Ishikawa (cell line): ENCODE results near the gene CMTM7.

ENCODE experiments used
- CEBPB ChIP-seq: IDR thresholded peaks from 2 replicates; pipeline ENCODE4 v1.6.1; 2012
- CREB1 ChIP-seq: IDR thresholded peaks from 2 replicates; pipeline ENCODE4 v1.6.1; 2012; ENCODE audit warnings: low read depth
- EGR1 ChIP-seq: IDR thresholded peaks from 2 replicates; pipeline ENCODE4 v1.6.1; 2012
- EP300 ChIP-seq: IDR thresholded peaks from 2 replicates; pipeline ENCODE4 v1.6.1; 2012; ENCODE audit warnings: borderline replicate concordance
- FOXM1 ChIP-seq: IDR thresholded peaks from 2 replicates; pipeline ENCODE4 v1.6.1; 2012; ENCODE audit warnings: low read depth, borderline replicate concordance
- NFIC ChIP-seq: IDR thresholded peaks from 2 replicates; pipeline ENCODE4 v1.6.1; 2012
- RAD21 ChIP-seq: IDR thresholded peaks from 2 replicates; pipeline ENCODE4 v1.6.1; 2012; ENCODE audit warnings: low read depth
- TAF1 ChIP-seq: IDR thresholded peaks from 2 replicates; pipeline ENCODE4 v1.6.1; 2012; ENCODE audit warnings: low read depth, mild to moderate bottlenecking
- TCF12 ChIP-seq: IDR thresholded peaks from 2 replicates; pipeline ENCODE4 v1.6.1; 2012; ENCODE audit warnings: low read depth
- TEAD4 ChIP-seq: IDR thresholded peaks from 2 replicates; pipeline ENCODE4 v1.6.1; 2012
- YY1 ChIP-seq: IDR thresholded peaks from 2 replicates; pipeline ENCODE4 v1.6.1; 2012; ENCODE audit warnings: low read depth
- ZBTB7A ChIP-seq: IDR thresholded peaks from 2 replicates; pipeline ENCODE4 v1.6.1; 2012; ENCODE audit warnings: low read depth
- TF ChIP-seq, protein P1 (sequence below): IDR thresholded peaks from 2 replicates; pipeline ENCODE4 v1.6.1; 2012; ENCODE audit warnings: low read depth, mild to moderate bottlenecking
- TF ChIP-seq, protein P2 (sequence below): IDR thresholded peaks from 2 replicates; pipeline ENCODE4 v1.6.1; 2012
- TF ChIP-seq, protein P3 (sequence below): IDR thresholded peaks from 2 replicates; pipeline ENCODE4 v1.6.1; 2012

CMTM7 gene

GRCh38 chr3:32487781-32488473, 96.3 kb downstream of the CMTM7 start:
- TF ChIP-seq YY1 (no peak), CREB1 (no peak), CEBPB (no peak), TCF12 (no peak), ZBTB7A (no peak), RAD21 (no peak), EP300 (no peak), FOXM1 (no peak), EGR1 (no peak), NFIC (no peak), TAF1 (no peak), TEAD4 (no peak)
- TF ChIP-seq, protein P1, sequence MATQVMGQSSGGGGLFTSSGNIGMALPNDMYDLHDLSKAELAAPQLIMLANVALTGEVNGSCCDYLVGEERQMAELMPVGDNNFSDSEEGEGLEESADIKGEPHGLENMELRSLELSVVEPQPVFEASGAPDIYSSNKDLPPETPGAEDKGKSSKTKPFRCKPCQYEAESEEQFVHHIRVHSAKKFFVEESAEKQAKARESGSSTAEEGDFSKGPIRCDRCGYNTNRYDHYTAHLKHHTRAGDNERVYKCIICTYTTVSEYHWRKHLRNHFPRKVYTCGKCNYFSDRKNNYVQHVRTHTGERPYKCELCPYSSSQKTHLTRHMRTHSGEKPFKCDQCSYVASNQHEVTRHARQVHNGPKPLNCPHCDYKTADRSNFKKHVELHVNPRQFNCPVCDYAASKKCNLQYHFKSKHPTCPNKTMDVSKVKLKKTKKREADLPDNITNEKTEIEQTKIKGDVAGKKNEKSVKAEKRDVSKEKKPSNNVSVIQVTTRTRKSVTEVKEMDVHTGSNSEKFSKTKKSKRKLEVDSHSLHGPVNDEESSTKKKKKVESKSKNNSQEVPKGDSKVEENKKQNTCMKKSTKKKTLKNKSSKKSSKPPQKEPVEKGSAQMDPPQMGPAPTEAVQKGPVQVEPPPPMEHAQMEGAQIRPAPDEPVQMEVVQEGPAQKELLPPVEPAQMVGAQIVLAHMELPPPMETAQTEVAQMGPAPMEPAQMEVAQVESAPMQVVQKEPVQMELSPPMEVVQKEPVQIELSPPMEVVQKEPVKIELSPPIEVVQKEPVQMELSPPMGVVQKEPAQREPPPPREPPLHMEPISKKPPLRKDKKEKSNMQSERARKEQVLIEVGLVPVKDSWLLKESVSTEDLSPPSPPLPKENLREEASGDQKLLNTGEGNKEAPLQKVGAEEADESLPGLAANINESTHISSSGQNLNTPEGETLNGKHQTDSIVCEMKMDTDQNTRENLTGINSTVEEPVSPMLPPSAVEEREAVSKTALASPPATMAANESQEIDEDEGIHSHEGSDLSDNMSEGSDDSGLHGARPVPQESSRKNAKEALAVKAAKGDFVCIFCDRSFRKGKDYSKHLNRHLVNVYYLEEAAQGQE = no peak
- TF ChIP-seq, protein P2, sequence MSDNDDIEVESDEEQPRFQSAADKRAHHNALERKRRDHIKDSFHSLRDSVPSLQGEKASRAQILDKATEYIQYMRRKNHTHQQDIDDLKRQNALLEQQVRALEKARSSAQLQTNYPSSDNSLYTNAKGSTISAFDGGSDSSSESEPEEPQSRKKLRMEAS = no peak
- TF ChIP-seq, protein P3, sequence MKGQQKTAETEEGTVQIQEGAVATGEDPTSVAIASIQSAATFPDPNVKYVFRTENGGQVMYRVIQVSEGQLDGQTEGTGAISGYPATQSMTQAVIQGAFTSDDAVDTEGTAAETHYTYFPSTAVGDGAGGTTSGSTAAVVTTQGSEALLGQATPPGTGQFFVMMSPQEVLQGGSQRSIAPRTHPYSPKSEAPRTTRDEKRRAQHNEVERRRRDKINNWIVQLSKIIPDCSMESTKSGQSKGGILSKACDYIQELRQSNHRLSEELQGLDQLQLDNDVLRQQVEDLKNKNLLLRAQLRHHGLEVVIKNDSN = no peak

DNA sequence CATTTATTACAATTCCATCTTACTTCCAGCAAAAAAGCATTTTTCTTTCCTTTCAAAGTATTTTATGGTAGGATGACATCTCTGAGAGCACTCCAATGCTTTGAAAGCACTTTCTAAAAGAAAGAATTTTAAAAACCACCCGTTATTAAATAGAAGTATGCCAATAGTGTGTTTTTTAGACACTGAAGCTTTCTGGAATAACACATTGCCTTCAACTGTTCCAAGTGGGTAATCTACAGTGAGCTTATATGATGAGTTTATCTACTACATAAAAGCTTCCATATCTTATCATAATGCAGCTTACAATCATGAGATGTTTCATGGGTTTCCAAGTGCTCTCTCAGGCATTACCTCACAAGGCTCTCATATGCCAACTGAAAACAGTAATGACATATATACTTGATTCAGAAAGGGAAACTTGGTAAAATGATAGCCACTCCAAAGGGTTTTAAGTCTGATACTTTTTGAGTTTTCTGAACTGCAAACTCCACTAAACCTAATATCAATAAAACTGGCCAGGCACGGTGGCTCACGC, 96.9 kb downstream of the CMTM7 start:
- no peak for TF ChIP-seq YY1
- no peak for TF ChIP-seq CEBPB
- no peak for TF ChIP-seq ZBTB7A
- no peak for TF ChIP-seq FOXM1
- no peak for TF ChIP-seq TEAD4
- TF ChIP-seq EP300 = no peak
- TF ChIP-seq TCF12 = no peak
- TF ChIP-seq, protein P2 = no peak
- TF ChIP-seq EGR1 = no peak
- TF ChIP-seq CREB1 = no peak
- TF ChIP-seq, protein P1 = no peak
- TF ChIP-seq TAF1 = no peak
- no peak for TF ChIP-seq RAD21
- TF ChIP-seq NFIC = no peak

DNA sequence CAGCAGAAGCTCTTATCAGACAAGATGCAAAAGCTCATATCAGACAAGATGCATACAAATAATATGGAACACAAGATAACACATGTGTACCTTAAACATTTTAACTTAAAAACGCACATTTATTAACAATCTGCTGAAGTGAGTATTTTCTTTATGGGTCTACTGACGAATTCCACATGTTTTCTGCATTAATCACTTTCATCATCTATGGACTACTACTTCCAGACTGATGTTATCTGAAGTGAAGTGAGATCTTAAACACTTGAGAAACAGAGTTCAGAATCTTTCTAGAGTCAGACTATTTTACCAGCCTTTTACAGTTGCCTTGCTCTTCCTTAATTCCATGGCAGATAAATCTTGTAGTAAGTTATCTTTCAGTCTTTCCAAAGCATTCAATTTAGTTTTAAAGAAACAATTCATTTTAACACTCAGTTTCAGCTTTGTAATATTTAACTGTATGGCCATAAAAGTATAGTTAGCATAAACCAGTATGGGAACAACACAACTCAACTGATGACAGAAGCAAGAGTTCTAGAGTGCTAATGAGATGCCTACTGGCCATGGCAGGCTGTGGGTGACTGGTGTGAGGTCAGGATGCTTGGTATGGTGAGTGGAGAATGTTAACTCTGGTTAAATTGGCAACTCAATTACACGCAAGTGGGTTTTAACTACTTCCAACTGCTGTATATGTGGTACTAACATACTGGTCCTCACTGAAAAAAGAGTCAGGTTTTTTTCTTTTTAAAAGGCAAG, 101.2 kb downstream of the CMTM7 start:
- TF ChIP-seq ZBTB7A (no peak), CEBPB (no peak), TEAD4 (no peak), RAD21 (no peak), EP300 (no peak), CREB1 (no peak), TCF12 (no peak), TAF1 (no peak), YY1 (no peak), NFIC (no peak)
- TF ChIP-seq, protein P1 = no peak
- TF ChIP-seq, protein P2 = no peak
- TF ChIP-seq, protein P3 = no peak
